Stomach (tissue), 9 donors: ENCODE measurements around the gene KIRREL3. TPM values are rescaled to one million over a fixed set of nuclear protein-coding genes. Genes with fewer than 3 reads are reported as not detected.

Experiments
- DNase-seq, 2 donors: peaks; one replicate each; pipeline versions ENCODE4 v3.0.0 to v3.0.0-alpha.2; 2013 to 2019
- H3K27ac ChIP-seq, 5 donors: fragments of 200-600 bp in 4 of 5; sonication (generic) in 4 of 5; one replicate each; pipeline ENCODE4 v1.5.1; 2013 to 2019; ENCODE audit warnings: mild to moderate bottlenecking in 1 of 5, moderate library complexity in 1 of 5
- H3K27me3 ChIP-seq, 3 donors: fragments of 200-600 bp; sonication (generic); one replicate each; pipeline ENCODE4 v1.5.1; 2017 to 2019; ENCODE audit warnings: mixed run types in 1 of 3
- H3K36me3 ChIP-seq, 4 donors: fragments of 200-600 bp; sonication (generic); 1 replicate in 3 of 4; 2 replicates in 1 of 4; pipeline ENCODE4 v1.5.1; 2016 to 2019
- H3K4me1 ChIP-seq, 4 donors: fragments of 200-600 bp; sonication (generic); one replicate each; pipeline ENCODE4 v1.5.1; 2016 to 2019
- H3K4me3 ChIP-seq, 4 donors: fragments of 200-600 bp; sonication (generic) in 3 of 4; one replicate each; pipeline ENCODE4 v1.5.1; 2016 to 2019; ENCODE audit warnings: mild to moderate bottlenecking in 1 of 4
- H3K9me3 ChIP-seq, 4 donors: fragments of 200-600 bp; sonication (generic); one replicate each; pipeline ENCODE4 v1.5.1; 2016 to 2019
- EP300 ChIP-seq: sonication (generic); formaldehyde crosslinking; IDR thresholded peaks from one replicate; pipeline ENCODE4 v1.6.1; 2017; ENCODE audit warnings: antibody characterized with exemption
- POLR2A ChIP-seq, 4 donors: fragments of 450-650 bp; IDR thresholded peaks; one replicate each; pipeline ENCODE4 v1.6.1; 2016; ENCODE audit warnings: antibody characterized with exemption in 4 of 4, control low read depth in 2 of 4, mild to moderate bottlenecking in 1 of 4, moderate library complexity in 1 of 4
- POLR2AphosphoS5 ChIP-seq, 3 donors: sonication (generic); formaldehyde crosslinking; IDR thresholded peaks; one replicate each; pipeline ENCODE4 v1.6.1; 2016; ENCODE audit warnings: antibody characterized with exemption in 3 of 3
- WGBS, 5 donors: extraction: QIAGEN DNeasy Blood & Tissue Kit in 3 of 5; methylation state at CpG; one replicate each; pipeline versions ENCODE4 v1.1.5 to v1.1.7; 2013 to 2018; 5-methylcytosine and 5-hydroxymethylcytosine counted together
- intact Hi-C: fragments of 100-400 bp; cut with DNase I; formaldehyde crosslinking; loops from one replicate; pipeline ENCODE4 v1.15.1; 2023; ENCODE audit warnings: low total_unique reads
- polyA plus RNA-seq, 3 donors: library from polyadenylated mRNA; stranded (reverse); fragments of 200-250 nt; gene quantifications; one replicate each; pipeline ENCODE4 v1.2.3, GENCODE V29; 2013
- total RNA-seq, 5 donors: library from RNA; depleted of rRNA; stranded (reverse); fragments of >200 nt; gene quantifications; one replicate each; pipeline versions ENCODE4 v1.1.0 to v1.2.3, GENCODE V29; 2014 to 2016
- TF ChIP-seq, protein P1 (sequence below), 7 experiments: fragments of 450-650 bp in 4 of 7; fragments of 200-600 bp in 3 of 7; sonication (generic) in 3 of 7; IDR thresholded peaks; one replicate each; pipeline ENCODE4 v1.5.1; 2016 to 2019; ENCODE audit warnings: antibody characterized with exemption in 7 of 7, control low read depth in 2 of 7, mild to moderate bottlenecking in 1 of 7
- donor health status: healthy with polysubstance abuse.
- donor health status: Bipolar disorder and iron deficiency.
- donor health status: healthy.

The KIRREL3 gene
- total and polyA plus RNA-seq, 8 donors: 0.10 to 1.7 (median 0.38) TPM; not detected in 4

DNA sequence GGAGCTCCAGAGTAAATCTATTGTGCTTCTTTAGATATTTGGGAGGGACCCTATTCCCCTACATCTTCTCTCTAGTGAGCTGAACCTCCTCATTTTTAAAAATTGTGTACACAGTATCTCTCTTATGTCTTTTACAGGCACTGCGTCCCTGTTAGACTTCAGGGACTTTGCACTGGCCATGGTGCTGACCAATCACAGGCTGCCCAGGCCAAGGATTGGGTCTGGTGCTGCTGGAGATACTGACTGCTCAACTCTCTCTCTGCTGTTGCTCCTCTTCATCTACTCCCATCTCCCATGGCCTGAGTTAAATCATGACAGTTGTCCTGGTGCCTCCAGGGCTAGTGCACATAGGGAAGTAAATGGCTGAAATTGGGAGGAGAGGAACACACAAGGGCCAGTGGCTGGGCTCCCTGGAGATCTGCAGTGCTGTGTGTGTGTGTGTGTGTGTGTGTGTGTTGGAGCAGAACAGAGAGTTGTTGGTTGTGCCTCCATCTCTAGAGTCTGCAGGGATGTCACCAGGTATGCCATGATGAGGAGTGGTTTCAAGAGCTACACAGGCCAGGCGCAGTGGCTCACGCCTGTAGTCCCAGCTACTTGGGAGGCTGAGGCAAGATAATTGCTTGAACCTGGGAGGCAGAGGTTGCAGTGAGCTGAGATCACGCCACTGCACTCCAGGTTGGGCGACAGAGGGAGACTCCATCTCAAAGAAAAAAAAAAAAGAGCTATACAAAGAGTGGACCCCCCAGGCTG lies 489.8 kb downstream of the KIRREL3 start:
- peaks cover 0 to 54% (median 0%) of the 10 kb centered on the region in 3 donors for H3K27me3 ChIP-seq
- H3K36me3 ChIP-seq: no peaks in the 10 kb centered on the region
- 68 to 84% (median 75%) methylated on average over 5 of the region's 5 CpGs for WGBS, 5 donors
- TF ChIP-seq, protein P1, sequence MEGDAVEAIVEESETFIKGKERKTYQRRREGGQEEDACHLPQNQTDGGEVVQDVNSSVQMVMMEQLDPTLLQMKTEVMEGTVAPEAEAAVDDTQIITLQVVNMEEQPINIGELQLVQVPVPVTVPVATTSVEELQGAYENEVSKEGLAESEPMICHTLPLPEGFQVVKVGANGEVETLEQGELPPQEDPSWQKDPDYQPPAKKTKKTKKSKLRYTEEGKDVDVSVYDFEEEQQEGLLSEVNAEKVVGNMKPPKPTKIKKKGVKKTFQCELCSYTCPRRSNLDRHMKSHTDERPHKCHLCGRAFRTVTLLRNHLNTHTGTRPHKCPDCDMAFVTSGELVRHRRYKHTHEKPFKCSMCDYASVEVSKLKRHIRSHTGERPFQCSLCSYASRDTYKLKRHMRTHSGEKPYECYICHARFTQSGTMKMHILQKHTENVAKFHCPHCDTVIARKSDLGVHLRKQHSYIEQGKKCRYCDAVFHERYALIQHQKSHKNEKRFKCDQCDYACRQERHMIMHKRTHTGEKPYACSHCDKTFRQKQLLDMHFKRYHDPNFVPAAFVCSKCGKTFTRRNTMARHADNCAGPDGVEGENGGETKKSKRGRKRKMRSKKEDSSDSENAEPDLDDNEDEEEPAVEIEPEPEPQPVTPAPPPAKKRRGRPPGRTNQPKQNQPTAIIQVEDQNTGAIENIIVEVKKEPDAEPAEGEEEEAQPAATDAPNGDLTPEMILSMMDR (IDR thresholded peaks at IDR 0.05): no peak
- TF ChIP-seq POLR2AphosphoS5 (IDR thresholded peaks at IDR 0.05): no peak
- TF ChIP-seq POLR2A (IDR thresholded peaks at IDR 0.05): no peak
- TF ChIP-seq EP300: no peak
- H3K4me1 ChIP-seq: no peaks in the 10 kb centered on the region
- no peak for DNase-seq
- intact Hi-C loops: no loop called here
- peaks cover 0 to 20% (median 12%) of the 10 kb centered on the region in 4 donors for H3K9me3 ChIP-seq
- no peak overlapping the region for H3K4me3 ChIP-seq
- no peak overlapping the region for H3K27ac ChIP-seq

DNA sequence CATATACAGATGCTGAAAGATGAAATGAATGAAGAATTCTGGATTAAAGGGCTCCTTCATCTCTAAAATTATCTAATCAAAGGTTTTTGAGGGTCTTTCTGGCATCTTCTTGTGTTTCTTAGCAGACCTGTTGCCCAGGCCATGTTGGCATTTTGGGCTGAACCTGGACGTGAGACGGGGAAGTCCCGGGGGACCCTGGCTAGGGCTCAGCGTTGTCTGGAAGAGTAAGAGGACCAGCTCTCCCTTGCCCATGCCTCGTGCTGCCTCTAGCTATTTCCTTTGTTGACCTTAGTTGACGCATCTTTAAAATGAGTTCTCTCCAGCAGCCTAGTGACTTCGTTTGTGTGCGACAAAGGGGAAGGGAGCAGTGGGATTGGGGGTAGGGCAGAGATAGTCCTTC lies 492.9 kb downstream of the KIRREL3 start:
- 57 to 67% (median 63%) methylated on average over 8 of the region's 8 CpGs for WGBS, 5 donors
- TF ChIP-seq POLR2A (IDR thresholded peaks at IDR 0.05): no peak
- TF ChIP-seq, protein P1 (IDR thresholded peaks at IDR 0.05): no peak
- TF ChIP-seq EP300: no peak
- no peak for TF ChIP-seq POLR2AphosphoS5 (IDR thresholded peaks at IDR 0.05)
- no peaks in the 10 kb centered on the region for H3K36me3 ChIP-seq
- no peak overlapping the region for H3K4me3 ChIP-seq
- H3K27ac ChIP-seq: no peak overlapping the region
- no peaks in the 10 kb centered on the region for H3K4me1 ChIP-seq
- peaks cover 0 to 57% (median 13%) of the 10 kb centered on the region in 3 donors for H3K27me3 ChIP-seq
- DNase-seq: no peak
- intact Hi-C loops: no loop called here
- H3K9me3 ChIP-seq: peaks cover 4 to 47% (median 29%) of the 10 kb centered on the region in 4 donors

DNA sequence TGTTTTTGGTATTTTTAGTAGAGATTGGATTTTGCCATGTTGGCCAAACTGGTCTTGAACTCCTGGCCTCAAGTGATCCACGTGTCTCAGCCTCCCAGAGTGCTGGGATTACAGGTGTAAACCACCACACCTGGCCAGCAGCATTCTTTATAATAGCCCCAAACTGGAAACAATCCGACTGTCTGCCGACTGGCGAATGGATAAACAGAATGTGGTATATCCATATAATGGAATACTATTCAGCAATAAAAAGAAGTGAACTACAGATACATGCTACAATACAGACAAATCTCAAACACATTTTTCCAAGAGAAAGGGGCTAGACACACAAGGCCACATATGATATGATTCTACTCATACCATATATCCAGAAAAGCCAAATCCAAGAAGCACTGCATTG lies 493.8 kb downstream of the KIRREL3 start:
- Histone ChIP-seq H3K4me3 (no peak overlapping the region), H3K9me3 (peaks cover 4 to 47% (median 29%) of the 10 kb centered on the region in 4 donors), H3K36me3 (no peaks in the 10 kb centered on the region), H3K27ac (no peak overlapping the region), H3K4me1 (no peaks in the 10 kb centered on the region), H3K27me3 (peaks cover 0 to 58% (median 14%) of the 10 kb centered on the region in 3 donors)
- TF ChIP-seq, protein P1 (IDR thresholded peaks at IDR 0.05): no peak
- TF ChIP-seq POLR2AphosphoS5 (IDR thresholded peaks at IDR 0.05) (no peak), POLR2A (IDR thresholded peaks at IDR 0.05) (no peak), EP300 (no peak)
- no peak for DNase-seq
- 78 to 88% (median 86%) methylated on average over 4 of the region's 4 CpGs for WGBS, 5 donors
- intact Hi-C loops: no loop called here

DNA sequence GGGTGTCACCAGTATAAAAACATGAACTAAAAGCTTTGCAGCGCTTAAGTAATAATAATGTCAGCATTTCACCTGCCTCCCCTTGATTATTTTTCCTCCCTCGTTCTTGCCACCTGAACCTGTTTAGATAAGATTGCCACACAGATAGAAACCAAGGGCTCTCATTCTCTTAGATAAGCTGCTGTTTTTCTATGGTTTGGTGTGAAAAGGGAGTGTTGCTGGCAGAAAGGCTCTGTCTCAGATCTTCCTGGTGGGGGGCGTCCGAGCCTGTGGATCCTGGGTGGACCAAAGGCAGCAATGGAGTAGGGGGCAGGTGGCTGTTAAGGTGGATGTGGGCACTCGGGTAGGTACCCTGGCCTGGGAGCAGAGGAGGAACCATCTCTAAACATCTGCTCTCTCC lies 497.6 kb downstream of the KIRREL3 start:
- Histone ChIP-seq H3K4me1 (no peaks in the 10 kb centered on the region), H3K27ac (no peak overlapping the region), H3K9me3 (peaks cover 4 to 47% (median 29%) of the 10 kb centered on the region in 4 donors), H3K27me3 (peaks cover 0 to 71% (median 23%) of the 10 kb centered on the region in 3 donors), H3K36me3 (no peaks in the 10 kb centered on the region), H3K4me3 (no peak overlapping the region)
- WGBS, 5 donors: 21 to 31% (median 30%) methylated on average over 5 of the region's 5 CpGs
- intact Hi-C loops: no loop called here
- no peak for DNase-seq
- TF ChIP-seq POLR2A (IDR thresholded peaks at IDR 0.05) (no peak), POLR2AphosphoS5 (IDR thresholded peaks at IDR 0.05) (no peak), EP300 (no peak)
- TF ChIP-seq, protein P1 (IDR thresholded peaks at IDR 0.05): no peak
